Activated T-cell treated with anti-CD3 and anti-CD28 coated beads, Interleukin-2, amount 50 U/mL, for 48 hours (primary cell): ENCODE results near the gene CACNG7.
"Not testable (repeated sequence)": the region's sequence is repeated elsewhere in the genome, so short reads cannot be mapped to it uniquely, and the experiment has no call there.

Experiments used
- DNase-seq, 2 experiments: peaks; one replicate each; pipeline ENCODE4 v3.0.0-alpha.2; 2020

The CACNG7 gene

DNA sequence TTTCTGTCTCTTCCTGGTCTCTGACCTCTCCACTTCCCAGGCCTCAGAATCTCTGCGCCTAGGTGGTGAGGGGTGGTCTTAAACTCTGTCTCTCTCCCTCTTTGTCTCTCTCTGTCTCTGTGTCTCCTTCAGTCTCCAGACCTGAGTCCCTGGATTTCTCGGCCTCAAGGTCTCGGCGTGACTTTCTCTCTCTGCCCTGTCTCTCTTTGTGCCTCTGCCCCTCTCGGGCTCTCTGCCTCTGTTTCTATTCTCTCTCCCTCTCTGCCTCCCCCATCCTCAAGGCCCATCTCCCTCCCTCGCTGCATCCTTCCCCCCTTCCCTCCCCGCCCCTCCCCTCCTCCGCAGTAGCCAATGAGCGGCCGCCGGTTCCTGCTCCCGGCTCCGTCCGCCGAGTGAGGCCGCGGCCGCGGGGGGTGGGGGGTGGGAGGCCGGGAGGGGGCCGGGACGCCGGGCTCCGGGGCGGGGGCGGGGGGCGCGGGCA lies at the start of gene CACNG7:
Gene CACNG7 (plus strand): TSS at position 344 of the 481 bp plus-strand sequence. CDS start 3,554 bp downstream, outside the sequence.
- no peak for DNase-seq

DNA sequence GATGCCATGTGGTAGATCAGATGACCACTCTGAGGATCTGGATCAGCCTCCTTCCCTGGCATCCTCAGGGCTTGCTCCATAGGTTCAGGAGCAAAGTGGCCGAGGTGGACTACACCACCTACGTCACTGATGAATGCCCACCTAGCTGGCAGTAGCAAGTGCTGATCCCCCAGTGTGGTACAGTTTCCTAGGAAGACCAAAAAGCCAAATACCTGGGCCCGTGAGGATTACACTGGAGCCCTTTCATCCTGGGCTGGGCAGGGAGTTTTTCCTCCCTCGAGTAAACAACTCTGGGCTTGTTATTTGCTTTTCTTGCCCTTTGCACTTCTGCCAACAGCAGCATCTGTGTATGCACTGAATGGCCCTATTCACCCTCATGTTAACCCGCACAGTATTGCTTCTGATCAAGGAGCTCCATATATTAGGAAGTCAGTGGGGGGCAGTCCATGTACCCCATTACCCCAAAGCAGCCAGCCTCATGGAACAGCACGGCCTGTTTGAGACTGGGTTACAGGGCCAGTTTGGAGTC lies 44.7 kb upstream of the CACNG7 start:
- DNase-seq = no peak

DNA sequence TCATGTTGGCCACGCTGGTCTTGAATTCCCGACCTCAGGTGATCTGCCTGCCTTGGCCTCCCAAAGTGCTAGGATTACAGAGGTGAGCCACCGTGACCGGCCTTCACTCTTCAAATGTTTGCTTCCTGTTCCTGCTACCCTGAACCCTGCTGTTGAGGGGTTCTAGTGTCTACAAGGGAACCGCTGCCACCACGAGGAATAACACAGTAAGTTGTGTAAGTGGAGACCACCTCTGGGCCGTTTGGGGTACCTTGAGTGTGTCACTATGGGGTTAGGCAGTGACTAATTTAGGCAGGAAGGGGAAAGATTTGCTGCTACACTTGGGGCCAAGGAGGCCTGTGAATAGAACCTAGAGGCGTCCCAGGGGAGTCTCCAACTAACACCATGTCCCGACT lies 43.6 kb upstream of the CACNG7 start:
- DNase-seq = peak in 1 of 2 experiments; percentile 33

DNA sequence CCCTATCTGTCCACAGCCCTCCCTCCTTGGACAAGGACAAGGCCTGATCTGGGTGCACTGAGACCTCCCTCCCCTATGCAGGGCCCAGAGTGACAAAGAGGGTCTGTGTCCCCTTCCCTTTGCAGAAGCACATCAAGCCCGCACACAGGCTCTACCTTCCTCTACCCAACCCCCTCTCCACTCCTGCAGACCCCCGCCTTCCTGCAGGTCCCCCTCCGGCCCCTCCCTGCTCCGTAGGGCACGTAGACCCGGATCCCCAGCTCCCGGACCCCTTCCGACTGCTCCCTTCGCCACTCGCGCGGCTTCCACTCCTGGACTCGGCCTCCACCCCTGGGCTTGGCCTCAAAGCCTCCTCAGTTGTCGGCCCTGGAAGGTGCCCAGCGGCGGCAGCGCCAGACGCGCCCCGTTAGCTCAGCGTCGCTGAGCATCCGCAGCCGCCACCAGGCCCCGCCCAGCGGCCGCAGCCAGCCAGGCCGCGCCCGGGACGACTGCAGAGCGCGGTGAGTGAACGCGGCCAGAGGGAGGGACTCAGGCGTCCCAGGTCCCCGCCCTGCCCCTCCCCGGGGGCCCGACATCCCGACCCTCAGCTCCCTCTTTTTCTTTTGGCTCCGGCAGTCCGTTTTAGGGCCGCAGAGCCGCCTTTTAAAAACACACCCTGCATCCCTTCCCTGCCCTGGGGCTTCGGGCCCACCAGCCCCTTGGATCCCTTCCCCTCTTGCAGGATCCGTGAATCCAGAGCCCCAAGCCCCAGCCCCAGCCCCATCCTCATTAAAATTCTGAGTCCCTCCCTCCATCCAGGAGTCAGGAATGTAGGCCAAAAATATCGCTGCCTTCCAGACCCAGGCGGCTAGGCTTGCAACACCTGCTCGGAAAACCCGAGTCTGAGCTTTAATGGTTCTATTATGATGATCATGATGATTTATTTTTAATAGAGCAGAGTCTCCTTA lies 42.9 kb upstream of the CACNG7 start:
- peak; percentile 72 to 79 for DNase-seq

- peak in 1 of 2 experiments; percentile 38 for DNase-seq
Observed at GRCh38 chr19:53866865-53867224, 42.2 kb upstream of the CACNG7 start.

GRCh38 chr19:53867225-53868090 lies 41.6 kb upstream of the CACNG7 start, which contains the start of gene MYADM:
MYADM (plus strand) TSS chr19:53867883; CDS start chr19:53873530, 5,647 bp downstream.
- peak; percentile 100 for DNase-seq

- DNase-seq = peak; percentile 57 to 65
Observed at GRCh38 chr19:53868091-53868891, 40.8 kb upstream of the CACNG7 start.

- DNase-seq = peak; percentile 88 to 91
Observed at GRCh38 chr19:53868892-53869804, 39.9 kb upstream of the CACNG7 start.

- not testable (repeated sequence) for DNase-seq
Observed at GRCh38 chr19:53869805-53870484, 39.1 kb upstream of the CACNG7 start.

- no peak for DNase-seq
Observed at GRCh38 chr19:53870485-53870844, 38.6 kb upstream of the CACNG7 start.

DNA sequence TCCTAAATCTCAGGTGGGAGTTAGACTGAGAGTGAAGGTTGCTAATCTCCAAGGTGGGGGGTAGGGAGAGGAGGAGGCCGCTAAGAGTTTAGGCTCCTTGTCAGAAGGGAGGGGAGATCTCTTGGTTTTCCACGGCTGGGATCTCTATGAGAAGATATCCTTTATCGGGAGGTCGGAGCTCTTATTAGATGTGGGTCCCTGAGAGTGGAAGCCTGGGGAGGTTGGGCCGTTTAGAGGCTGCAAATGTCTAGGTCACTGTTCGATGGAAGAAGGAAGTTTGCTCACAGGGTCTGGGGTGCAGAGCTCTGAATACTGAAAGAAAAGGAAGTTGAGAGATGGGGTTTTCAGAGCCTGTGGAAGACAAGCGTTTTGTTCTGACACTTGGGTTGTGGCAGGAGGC lies 37.6 kb upstream of the CACNG7 start:
- DNase-seq = no peak

GRCh38 chr19:53872762-53873161 lies 36.3 kb upstream of the CACNG7 start:
- DNase-seq = no peak

DNA sequence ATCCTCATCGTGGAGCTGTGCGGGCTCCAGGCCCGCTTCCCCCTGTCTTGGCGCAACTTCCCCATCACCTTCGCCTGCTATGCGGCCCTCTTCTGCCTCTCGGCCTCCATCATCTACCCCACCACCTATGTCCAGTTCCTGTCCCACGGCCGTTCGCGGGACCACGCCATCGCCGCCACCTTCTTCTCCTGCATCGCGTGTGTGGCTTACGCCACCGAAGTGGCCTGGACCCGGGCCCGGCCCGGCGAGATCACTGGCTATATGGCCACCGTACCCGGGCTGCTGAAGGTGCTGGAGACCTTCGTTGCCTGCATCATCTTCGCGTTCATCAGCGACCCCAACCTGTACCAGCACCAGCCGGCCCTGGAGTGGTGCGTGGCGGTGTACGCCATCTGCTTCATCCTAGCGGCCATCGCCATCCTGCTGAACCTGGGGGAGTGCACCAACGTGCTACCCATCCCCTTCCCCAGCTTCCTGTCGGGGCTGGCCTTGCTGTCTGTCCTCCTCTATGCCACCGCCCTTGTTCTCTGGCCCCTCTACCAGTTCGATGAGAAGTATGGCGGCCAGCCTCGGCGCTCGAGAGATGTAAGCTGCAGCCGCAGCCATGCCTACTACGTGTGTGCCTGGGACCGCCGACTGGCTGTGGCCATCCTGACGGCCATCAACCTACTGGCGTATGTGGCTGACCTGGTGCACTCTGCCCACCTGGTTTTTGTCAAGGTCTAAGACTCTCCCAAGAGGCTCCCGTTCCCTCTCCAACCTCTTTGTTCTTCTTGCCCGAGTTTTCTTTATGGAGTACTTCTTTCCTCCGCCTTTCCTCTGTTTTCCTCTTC lies 35.1 kb upstream of the CACNG7 start:
- DNase-seq = no peak

GRCh38 chr19:53874606-53874990 lies 34.5 kb upstream of the CACNG7 start:
- no peak for DNase-seq

DNA sequence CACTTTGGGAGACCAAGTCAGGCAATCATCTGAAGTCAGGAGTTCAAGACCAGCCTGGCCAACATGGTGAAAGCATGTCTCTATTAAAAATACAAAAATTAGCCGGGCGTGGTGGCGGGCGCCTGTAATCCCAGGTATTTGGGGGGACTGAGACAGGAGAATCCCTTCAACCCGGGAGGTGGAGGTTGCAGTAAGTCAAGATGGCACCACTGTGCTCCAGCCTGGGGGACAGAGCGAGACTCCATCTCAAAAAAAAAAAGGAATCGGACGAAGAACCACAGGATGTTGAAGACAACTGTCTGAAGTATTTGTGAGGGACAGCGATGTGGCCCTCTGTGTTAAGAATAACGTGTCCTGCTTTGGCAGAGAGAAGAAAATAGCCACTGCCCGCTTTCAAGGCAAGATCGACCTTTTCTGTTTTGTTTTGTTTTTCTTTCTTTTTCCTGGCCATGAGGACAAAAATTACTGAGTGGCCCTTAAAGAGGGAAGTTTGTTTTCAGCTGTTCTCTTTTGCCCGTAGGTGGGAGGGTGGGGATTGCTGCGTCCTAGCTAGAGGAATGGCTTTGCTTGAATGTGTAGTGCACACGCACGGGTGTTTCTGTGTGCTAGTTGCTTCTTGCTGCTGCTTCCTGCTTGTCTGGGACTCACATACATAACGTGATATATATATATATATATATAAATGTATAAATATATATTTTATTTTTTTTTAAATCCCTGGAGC lies 33.3 kb upstream of the CACNG7 start:
- DNase-seq = no peak

GRCh38 chr19:53876651-53877224 lies 32.3 kb upstream of the CACNG7 start:
- DNase-seq = no peak

- DNase-seq = peak; percentile 44 to 48
Observed at GRCh38 chr19:53877361-53877766, 31.7 kb upstream of the CACNG7 start.

DNA sequence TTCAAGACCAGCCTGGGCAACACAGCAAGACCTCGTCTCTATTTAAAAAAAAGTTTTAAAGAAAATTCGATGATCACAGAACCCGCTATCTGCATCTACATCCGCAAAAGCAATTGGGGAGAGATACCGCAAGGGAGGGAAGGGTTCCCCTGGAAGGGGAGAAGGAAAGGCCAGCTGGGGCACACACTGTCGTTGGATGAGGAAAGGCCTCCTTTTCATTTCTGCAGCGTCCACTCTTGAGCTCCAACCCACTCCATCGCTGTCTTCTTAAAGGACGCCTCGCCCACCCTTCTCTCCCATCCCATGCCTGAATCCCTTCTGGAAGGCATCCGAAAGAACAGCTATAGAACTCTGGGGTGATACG lies 30.3 kb upstream of the CACNG7 start:
- DNase-seq = no peak
